Stimulated activated CD8-positive, alpha-beta memory T cell treated with anti-CD3 and anti-CD28 coated beads, Interleukin-2, amount 100 ng/mL, for 48 hours (primary cell): ENCODE data around the gene ZNF335.

Experiments
- DNase-seq, 2 donors: peaks; one replicate each; pipeline ENCODE4 v3.0.0-alpha.2; 2020; ENCODE audit warnings: low read depth in 2 of 2

Gene ZNF335

DNA sequence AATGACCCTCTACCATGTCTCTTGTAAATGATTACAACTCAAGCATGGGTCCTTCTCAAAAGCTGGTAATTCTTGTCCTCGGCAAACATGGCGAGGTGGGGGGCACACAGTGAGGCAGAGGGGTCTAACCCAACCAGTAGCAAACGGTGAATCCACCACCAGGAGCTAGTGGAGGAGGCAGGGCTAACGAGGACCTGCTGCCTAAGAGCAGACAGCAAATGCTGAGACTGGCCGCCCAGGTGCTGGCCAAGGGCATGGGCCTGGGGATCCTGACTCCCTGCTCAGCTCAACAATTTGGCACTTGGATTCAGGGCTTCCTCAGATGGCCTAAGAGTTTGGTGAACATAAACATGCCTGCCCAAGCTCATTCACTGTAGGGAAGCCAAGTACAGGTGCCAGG lies 19.1 kb downstream of the ZNF335 start:
- no peak for DNase-seq

DNA sequence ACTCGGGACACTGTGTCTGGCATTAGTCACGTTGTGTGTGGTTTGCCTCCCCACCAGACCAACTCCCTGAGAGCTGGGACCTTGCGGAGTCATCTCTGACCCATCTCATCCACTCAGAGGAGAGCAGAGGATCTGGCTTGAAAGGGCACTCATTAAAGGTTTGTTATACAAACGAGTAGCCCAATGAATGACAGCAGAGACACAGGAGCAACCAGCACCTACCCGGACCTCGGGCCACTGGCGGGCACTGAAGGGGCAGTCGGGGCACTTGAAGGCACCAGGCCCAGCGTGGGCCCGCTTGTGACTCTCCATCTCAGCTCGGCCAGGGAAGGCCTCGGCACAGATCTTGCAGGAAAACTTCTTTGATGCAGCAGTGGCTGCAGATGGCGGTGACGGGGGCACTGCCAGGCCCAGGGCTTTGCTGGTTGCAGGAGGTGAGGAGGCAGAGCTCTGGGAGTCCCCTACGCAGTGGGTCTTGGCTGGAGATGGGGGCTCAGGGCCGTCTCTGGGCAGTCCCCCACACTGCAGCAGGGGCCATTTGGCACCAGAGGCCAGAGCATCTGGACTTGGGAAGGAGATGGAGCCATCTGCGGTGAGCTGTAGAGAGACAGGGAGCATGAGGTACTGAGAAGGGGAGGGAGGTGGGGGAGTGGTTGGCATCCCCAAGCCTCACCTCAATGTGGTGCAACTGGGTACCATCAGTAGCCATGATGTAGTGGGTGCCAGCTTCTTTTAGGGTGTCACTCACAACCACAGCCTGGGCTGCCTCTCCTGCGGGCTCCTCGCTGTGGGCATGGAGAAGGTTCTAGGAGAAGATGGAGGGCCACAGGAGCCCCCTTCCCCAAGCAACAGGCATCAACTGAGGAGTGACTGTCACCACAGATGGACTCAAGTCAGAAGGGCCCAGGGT lies 19.8 kb downstream of the ZNF335 start:
- no peak for DNase-seq

DNA sequence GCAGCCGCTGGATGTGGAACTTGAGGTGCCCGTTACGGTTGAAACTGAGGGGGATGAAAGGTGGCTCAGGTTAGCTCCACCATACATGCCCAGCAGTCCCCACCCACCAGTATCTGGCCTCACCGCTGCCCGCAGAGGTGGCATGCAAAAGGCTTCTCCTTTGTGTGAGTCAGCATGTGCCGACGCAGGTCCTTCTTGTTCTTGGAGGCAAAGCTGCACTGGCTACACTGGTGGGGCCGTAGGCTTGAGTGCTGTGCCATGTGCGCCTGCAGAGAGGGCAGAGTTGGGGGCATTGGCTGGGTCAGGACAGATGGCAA lies 21.7 kb downstream of the ZNF335 start:
- DNase-seq, result no peak

DNA sequence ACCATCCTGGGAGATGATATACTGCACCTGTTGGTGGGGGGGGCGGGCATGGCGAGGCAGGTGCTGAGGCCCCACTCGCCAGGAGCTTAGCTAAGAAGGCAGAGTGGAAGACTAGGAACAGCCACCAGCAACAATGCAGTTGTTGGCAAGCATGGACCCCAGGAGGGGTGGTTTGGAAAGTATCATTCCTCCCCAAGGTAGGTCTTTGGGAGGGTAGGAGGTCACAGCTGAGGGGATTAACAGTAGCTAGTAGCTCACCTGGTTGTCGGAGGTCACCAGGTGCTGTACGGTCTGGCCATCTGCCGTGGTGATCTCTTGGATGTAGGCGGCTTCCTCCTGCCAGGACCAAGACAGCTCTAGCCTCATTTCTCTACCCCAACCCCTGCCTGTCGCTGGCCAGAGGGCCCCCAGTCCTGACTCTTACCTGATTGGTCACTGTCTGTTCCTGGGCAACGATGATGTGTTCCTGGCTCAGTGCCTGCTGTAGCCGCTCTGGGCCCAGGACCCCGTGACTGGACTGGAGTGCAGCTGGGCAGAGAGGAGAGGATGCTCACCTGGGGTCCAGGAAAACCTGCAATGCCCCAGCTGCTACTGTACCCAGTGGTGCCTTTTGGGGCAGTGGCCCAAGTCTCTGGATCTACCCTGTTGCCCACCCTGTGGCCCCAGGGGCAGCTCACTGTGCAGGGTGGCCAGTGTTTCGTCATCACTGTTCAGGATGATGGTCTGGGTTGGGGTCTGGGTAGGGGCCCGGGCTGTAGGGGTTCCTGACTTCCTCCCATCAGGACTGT lies 22.3 kb downstream of the ZNF335 start:
- DNase-seq, result no peak

DNA sequence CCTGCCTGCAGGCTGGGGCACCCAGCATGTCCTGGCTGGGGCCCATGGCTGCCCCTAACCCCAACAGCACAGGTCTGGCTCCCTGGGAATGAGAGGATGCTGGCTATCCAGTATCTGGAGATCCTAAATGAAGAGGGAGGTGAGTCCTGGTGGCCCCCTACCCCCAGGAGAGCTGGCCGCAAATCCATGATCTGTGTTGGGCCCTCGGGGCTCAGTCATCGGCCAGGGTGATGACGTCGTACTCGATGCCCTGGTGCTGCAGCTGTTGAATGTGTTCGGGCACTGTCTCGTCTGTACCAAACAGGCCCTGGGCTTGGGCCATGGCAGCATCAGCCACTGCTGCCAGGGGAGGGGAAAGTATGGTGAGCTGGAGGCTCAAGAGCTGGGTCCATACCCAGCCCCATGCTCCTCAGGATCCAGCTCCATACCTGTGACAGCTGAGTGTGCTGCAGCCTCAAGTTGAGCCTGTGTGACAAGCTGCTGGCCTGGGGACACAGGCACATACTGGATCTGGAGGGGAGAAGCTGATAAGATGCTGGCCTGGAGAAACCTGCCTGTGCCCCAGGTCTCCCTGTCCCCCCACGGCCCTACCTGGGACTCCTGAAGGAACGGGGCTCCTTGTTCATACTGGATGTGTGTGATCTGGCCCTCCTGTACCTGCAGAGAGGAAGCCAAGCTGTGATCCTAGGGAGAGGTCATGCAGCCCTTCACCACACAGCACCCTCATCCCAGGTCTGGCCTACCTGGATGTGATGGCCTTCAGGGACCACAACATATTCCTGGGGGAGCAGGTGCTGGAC lies 23.1 kb downstream of the ZNF335 start:
- no peak for DNase-seq

DNA sequence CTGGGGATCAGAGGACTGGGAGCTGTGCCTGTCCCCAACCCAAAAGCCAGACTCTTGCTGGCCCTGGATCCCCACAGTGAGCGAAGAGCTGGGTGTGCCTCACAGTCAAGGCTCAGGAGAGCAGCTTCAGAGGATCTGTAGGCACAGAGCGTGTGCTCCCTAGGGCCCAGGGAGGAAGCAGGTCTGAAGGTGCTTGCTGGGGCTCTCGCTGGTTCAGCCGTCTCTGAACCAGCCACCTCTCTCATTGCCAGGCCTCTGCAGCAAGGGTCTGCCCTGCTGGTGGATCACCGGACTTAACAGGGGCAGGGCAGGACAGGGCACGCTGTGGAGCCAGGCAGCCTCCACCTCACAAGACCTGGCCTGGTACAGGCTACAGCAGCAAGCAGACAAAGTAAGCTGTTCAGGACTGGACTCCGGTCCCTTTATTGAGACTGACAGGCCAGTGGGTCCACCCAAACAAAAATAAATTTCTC lies 23.7 kb downstream of the ZNF335 start:
- no peak for DNase-seq

DNA sequence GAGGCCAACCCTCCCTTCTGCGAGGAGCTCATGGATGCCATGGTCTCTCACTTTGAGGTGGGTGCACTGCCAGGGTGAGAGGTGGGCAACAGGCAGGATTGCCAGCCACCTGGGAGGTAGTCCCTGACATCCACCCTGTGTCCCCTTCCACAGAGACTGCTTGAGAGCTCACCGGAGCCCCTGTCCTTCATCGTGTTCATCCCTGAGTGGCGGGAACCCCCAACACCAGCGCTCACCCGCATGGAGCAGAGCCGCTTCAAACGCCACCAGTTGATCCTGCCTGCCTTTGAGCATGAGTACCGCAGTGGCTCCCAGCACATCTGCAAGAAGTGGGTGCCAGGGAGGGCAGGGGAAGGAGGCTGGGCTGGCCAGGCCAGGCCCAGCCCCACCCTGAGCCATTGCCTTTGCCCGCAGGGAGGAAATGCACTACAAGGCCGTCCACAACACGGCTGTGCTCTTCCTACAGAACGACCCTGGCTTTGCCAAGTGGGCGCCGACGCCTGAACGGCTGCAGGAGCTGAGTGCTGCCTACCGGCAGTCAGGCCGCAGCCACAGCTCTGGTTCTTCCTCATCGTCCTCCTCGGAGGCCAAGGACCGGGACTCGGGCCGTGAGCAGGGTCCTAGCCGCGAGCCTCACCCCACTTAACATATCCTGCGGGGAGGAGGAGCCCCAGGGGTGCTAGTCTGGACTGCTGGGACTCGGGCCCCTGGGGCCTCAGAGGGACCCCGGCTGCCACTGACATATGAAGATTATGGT lies 24.7 kb downstream of the ZNF335 start:
- no peak for DNase-seq

DNA sequence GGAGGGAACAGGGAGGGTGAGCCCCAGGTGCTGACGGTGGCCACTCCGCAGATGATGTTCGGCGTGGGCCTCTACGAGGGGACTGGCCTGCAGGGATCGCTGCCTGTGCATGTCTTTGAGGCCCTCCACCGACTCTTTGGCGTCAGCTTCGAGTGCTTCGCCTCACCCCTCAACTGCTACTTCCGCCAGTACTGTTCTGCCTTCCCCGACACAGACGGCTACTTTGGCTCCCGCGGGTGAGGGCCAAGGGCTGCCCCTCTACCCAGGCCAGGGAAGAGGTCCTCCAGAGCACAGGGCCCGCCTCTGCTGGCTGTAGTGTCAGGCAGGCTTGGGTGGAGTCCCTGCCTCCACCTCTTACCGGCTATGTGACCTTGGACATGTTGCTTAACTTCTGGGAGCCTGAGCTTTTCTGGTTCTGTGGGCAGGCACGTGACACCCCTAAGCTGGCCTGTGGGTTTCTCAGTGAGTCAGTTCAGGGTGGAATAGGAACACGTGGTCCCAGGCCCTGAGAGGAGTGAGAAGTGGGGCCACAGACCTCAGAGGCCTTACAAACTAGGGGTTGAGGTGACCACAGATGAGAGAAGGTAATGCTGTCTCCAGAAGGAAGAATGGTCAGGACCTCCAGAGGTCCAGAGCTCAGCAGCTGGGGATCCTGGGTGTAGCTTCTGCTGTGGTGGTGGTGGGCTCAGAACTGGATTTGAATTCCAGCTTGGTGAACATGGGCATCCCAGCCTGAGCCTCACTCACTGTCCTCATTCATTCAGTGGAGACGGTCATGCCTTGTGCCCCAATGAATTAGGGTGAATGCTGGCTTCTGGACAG lies 25.6 kb downstream of the ZNF335 start:
- DNase-seq, result peak in 1 of 2 donors; percentile 31

DNA sequence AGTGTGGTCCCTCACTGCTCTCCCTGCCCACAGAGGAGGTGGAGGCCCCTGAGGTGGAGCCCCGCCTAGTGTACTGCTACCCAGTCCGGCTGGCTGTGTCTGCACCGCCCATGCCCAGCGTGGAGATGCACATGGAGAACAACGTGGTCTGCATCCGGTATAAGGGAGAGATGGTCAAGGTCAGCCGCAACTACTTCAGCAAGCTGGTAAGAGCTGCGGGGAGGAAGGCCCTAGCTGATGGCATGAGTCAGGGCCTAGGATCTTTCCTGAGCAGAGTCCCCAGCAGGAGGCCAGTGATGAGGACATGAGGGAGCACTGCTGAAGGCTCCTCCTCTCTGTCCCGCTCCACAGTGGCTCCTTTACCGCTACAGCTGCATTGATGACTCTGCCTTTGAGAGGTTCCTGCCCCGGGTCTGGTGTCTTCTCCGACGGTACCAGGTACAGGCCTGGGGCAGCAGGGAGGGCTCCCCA lies 26.3 kb downstream of the ZNF335 start:
- DNase-seq, result no peak

DNA sequence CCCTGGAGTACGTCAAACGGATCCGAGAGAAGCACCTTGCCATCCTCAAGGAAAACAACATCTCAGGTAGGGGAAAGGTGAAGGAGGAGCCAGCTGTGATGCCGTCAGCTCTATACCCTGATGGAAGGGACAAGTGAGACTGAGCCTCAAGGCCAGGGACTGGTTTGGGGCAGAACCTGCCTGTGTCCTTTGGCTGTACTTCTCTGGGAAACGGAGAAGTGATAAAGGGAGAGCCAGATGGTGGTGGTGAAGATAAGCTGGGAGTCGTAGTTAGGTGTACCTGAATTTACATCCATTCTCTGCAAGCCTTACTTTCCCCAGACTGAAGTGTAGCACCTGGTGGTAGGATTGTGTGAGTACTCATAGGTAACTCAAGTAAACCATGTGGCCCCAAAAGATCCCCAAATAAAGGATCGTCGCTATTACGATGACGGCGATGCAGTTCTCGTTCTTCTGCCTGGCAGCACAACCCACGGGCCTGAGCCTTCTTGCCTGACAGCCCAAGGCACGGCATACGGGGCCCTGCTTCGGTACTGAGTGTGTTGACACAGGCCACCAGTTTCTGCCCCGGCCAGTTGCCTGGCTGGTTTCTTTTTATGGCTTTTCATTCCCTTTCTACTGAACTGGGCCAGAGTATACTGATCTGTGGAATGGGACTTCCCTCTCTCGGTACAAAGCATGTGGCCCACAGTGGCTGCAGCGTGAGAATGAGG lies 26.9 kb downstream of the ZNF335 start:
- DNase-seq, result no peak

DNA sequence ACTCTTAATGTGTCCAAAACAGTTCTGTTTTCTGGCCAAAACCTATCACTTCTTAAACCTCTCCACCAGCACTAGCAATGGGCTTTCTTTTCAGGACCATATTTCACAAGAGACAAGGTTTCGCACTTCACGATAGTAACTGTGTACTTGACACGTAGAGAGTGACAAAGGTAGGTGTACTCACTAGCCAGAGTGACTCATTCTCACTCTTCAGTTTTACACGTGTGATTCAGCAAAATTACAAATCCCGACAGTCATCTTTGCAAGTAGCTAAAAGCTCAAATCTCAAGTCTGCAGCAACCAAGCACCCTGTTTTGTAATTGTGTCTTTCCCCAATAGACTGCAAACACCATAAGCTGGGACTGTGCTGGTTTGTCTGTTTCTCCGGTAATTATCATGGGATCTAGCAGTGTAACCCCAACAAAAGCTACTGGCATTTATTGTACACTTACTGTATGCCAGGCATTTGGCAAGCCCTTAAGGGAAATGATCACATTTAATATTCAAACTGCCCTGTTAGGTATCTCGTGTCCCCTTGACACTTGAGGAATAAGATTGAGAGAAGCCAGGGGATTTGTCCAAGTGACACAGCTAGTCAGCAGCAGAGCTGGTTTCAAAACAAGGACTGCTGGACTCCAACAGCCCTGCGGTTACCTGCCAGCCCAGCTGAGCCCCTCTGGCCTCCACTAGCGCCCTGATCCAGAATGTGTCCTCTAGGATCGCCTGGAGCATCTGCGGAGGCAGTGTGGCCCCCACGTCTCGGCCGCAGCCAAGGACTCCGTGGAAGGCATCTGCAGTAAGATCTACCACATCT lies 27.6 kb downstream of the ZNF335 start:
- DNase-seq, result no peak

DNA sequence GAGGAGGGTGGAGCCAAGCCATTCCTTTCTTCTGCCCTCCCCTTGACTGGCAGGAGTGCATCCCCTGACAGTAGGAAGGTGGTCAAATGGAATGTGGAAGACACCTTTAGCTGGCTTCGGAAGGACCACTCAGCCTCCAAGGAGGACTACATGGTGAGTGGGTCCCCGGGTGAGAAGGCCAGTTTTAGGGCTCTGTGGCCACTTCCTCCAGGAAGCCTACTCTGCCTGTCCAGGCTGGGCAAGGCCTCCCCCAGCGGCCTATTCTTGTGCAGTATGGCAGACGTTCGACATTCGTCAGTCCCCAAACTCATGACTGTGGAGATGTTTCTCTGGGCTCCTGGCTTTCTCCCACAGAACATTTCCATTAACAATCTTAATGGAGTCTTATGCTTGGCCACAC lies 28.4 kb downstream of the ZNF335 start:
- no peak for DNase-seq

DNA sequence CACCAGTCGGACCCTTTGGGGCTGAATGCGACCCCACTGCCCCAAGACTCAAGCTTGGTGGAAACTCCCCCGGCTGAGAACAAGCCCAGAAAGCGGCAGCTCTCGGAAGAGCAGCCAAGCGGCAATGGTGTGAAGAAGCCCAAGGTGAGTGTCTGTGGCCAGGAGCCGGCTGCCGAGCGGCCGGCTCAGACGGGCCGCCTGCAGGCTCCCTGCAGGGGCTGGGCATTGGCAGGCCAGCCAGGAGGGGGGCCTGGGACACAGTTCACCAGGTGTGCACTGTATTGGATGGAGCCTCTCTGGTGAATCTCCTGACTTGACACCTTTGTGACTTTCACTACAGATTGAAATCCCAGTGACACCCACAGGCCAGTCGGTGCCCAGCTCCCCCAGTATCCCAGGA lies 31.5 kb downstream of the ZNF335 start:
- DNase-seq, result no peak

DNA sequence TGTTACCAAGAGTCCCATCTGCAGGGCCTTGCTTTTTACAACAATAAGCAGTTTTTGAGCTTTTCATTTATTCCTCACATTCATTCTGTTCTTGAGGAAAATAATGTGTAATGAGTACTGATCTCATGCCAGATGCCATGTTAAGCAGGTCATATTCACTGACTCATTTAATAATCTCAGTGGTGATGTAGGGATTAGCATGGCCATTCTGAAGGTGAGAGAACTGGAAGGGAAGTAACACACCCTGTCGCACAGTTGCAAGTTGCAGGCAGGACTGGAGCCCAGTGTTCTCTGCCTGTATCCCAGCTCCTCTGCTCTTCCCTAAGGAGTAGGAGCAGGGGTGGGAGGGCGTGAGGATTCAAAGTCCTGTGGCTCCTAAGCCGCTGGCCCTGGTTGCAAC lies 31.9 kb downstream of the ZNF335 start:
- DNase-seq, result no peak

DNA sequence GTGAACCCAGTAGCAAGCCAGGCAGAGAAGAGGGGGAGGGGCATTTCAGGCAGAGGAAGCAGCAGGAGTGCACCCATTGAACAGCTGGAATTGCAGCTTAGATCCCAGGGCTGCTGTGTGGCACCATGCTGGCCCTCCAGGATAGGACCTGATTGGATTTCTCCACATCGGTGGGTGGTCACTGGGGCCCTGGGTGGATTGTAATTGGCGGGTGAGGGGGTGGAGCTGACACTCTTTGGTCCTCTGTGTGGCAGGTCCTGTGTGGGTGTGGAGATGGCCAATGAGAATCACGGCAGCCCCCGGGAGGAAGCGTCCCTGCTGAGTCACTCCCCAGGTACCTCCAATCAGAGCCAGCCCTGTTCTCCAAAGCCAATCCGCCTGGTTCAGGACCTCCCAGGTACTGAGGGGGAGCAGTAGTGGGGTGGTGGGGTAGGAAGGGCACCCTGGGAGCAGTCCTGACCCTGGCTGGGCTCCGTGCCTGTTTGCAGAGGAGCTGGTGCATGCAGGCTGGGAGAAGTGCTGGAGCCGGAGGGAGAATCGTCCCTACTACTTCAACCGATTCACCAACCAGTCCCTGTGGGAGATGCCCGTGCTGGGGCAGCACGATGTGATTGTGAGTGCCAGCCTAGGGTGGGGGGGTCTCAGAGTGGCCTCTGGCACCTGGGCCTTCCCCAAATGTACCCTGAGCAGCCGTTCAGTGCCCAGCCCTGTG lies 33.1 kb downstream of the ZNF335 start:
- DNase-seq, result no peak

DNA sequence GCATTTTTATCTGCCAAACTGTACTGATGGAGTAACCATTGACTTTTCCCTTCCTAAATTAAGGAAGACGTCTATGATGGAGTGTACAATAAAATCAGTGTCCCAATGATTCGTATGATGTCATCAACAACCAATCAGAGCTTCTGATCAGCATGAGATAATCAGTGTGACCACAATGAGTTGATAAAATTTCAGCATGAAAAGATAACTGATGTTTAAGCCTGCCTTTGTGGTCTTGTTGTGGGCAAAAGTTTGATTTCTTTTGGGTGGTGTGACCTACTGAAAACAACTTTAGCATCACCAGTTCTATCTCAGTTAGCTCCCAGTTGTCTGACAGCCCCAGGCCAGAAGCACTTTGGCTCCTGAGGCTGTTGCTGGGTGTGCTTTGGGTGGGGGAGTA lies 34.2 kb downstream of the ZNF335 start:
- no peak for DNase-seq

DNA sequence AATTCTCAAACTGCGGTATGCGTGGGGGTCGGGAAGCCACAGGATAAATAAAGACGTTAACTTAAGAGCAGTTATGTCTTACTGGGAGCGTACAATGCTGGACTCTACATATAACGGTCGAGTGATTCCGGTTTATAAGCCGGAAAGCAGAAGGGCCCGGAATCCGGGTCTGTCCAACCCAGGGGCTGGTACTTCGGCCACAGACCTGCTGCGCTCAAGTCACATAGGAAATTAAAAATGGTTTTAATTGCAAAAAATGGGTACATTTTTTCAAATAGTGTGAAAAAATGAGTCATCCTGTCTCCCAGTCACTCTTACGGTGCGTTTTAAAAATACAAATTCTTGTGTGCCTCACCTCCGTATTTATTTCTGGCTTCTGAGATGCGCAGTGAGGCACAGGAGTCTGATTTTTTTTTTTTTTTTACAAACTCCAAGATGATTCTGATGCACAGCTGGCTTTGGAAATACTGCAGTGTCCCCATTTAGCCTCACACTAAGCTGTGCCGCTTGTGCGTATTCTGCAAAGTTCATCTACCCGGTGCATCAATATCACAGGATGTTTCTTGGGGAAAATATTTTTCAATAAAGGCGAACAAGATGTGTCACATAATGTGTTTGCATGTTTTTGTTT lies 36.5 kb downstream of the ZNF335 start:
- no peak for DNase-seq
